A673 (cell line): Measurements from ENCODE around the gene CDC45.

ENCODE experiments used
- CTCF ChIP-seq: fragments of 300-800, 200-600 bp; sonication (generic); conservative IDR thresholded peaks from 2 replicates; pipeline ENCODE4 v1.5.1; 2017; ENCODE audit warnings: low read depth, mild to moderate bottlenecking, antibody characterized with exemption, low read length, moderate library complexity, mixed read lengths
- EZH2 ChIP-seq: fragments of 200-600 bp; sonication (generic); IDR thresholded peaks from 2 replicates; pipeline ENCODE4 v1.6.1; 2017; ENCODE audit warnings: borderline replicate concordance, low read depth, mild to moderate bottlenecking, mixed read lengths, antibody characterized with exemption, low read length; ENCODE audit not compliant: poor library complexity, severe bottlenecking

DNA sequence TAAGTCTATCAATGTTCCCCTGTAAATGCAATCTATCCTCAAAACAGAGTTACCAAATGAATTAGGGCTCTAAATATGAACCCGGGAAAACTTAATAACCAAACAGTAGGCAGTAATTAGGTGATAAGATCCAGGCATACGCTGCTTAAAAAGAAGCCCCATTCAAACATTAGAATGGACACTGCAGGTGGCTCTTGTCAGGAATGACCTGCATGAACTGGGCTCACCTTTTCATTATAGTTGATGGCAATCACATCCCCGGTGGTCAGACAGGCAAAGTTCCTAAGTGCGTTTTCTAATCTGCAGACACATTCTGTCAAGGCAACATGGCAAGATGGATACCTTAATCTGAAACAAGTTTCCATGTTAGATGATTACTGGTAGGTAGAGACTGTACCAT is 14.7 kb upstream of the CDC45 start:
- TF ChIP-seq CTCF, result no peak
- TF ChIP-seq EZH2, result no peak
